Ecto neural progenitor cell (in vitro differentiated cells): ENCODE measurements around the gene CACHD1.

Source experiments
- DNase-seq: peaks from one replicate; pipeline ENCODE4 v3.0.0-alpha.2; 2018; ENCODE audit warnings: low spot score

The CACHD1 gene

GRCh38 chr1:64523413-64524337, 53.7 kb downstream of the CACHD1 start:
- DNase-seq, result no peak

DNA sequence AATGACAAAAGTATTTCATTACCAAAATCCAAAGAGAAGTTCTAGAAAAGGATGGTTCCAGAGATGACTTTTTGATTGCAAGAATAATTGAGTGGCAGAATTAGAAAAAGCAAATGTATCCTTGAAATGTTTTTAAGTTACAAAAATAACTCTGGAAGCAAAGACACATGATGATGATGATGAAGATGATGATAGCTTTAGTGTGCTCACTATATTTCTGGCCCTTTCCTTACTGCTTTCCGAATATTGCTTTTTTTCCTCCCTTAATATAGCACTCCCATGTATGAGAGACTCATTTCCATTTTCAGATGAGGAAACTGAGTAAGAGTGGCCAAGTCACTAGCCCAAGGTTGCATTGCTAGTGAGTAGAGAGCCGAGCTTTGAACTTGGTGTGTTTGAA, 54.7 kb downstream of the CACHD1 start:
- DNase-seq, result no peak

DNA sequence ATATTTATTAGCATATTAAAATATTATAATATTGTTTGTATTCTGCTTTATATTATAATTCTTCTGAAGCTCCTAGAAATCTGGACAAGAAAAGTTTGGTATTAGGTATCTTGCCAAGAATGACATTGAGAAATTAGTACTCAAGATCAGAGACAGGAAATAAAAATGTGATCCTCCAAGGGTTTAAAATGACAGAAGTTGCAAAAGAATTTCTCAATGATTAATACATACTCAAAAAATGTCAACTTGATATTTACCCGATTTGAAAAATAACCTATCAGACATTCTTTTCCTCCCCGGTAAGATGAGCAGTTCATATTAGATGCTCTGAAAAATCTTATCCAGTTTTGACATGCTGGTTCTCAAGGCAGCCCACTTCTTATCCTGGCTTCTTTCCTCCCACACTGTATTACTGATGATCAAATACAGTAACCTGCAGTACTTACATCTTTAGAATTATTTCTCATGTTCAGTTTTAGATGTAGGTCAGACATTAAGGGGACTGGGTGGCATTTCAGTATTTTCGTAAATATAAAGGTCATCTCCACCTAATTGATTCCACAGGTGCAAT, 55.3 kb downstream of the CACHD1 start:
- DNase-seq, result no peak

DNA sequence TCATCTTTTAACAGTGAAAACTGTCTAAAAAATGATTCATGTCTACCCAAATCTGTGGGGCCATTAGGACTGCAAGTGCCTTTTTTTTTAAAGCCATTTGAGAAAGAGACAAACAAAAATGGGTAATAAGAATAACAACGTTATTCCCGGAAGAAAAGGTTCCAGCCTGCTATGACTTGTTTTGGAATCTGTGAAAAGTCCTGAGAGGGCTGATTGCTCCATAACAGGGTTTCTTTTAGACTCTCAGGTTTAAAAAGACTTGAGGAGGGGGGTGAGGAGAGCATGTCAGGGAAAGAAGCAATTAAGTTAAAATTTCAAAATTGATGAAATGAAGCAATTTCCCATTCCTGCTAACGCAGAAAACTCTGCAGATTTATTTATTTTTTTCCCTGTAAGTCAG, 56.4 kb downstream of the CACHD1 start:
- no peak for DNase-seq

- no peak for DNase-seq
Observed at GRCh38 chr1:64527165-64527564, 57.2 kb downstream of the CACHD1 start.

GRCh38 chr1:64527786-64528185, 57.9 kb downstream of the CACHD1 start:
- no peak for DNase-seq

DNA sequence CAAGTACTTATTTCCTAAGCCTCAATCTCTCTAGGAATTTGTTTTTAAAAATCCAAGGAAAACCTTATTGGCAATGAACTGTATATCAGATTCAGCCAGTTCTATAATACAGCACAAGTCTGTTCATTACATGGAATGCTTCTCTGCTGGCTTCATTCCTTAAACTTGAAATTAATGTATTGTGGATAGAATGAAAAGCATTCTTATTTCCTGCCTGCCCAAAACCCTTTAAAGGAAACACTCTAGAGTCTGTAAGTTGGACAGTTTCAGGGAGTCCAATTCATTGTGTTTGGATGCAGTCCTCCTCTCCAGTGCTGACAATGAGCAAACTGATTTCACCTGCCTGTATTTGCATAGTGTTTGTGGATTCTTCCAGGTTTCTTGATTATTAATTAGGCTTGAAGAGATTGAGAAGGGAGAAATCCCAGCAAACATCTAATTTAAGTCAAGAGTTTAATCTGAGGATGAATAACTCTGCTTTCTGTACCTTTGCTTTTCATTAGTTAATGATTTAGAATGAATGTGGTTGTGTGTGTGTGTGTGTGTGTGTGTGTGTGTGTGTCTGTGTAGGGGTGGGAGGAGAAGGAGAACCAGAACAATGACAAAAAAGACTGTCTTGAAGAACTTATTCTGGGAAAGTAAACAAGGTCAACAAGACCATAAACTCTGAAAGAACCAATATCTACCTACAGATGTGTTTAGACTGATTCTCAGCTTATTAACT, 61.2 kb downstream of the CACHD1 start:
- no peak for DNase-seq

GRCh38 chr1:64532646-64533045, 62.7 kb downstream of the CACHD1 start:
- DNase-seq, result no peak

GRCh38 chr1:64535938-64536835, 66.3 kb downstream of the CACHD1 start:
- DNase-seq, result no peak

DNA sequence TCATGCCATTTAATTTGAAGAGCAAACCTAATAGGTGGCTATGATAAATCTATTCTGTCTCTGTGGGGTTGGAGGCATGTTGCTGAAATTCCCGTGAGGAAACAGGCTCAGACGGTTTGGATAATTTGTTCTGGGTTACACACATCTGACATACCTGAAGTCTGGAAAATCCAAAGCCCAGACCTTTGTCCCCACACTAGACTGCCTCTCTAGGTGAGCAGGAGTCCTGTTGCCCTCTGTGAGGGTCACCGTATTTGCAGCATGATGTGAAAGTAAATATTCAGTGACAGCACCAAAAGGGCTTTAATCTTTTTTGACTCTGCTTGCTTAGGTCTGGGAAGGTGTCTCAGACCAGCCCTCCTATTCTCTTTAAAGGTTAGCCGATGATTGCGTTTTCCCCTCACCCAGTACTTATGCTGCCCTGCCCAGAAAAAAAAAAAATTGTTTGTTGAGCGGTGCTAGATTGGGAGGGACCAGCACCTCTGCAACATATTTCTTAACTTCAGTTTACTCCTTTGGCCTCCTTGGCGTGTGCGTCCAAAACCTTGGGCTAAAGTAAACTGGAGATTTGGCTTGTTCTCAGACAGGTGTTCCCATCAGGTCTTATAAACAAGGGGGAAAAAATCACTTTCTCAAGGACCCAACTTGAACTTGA, 67.0 kb downstream of the CACHD1 start:
- no peak for DNase-seq

- no peak for DNase-seq
Observed at GRCh38 chr1:64537942-64538341, 68.0 kb downstream of the CACHD1 start.

DNA sequence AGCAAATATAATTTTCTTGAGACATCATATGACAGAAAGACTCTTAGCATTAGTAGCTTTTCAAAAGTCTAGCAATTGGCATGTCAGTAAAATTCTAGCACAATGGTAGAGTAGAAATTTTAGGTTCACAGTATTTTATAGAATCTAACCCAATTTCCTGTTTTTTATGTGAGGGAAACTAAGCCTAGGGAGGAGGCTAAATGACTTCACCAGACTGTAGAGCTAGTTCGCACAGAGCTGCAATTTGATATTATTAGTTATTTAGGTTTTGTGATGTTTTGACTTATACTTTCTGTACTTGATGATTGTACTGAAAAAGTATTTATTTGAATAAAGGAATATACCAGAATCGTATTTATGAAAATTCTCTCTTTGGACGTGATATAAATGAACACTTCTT, 68.5 kb downstream of the CACHD1 start:
- DNase-seq, result no peak

- DNase-seq, result no peak
Observed at GRCh38 chr1:64539289-64539688, 69.4 kb downstream of the CACHD1 start.

GRCh38 chr1:64539781-64540218, 69.9 kb downstream of the CACHD1 start:
- no peak for DNase-seq

GRCh38 chr1:64540265-64540791, 70.4 kb downstream of the CACHD1 start:
- DNase-seq, result no peak

- DNase-seq, result no peak
Observed at GRCh38 chr1:64542118-64542517, 72.2 kb downstream of the CACHD1 start.

DNA sequence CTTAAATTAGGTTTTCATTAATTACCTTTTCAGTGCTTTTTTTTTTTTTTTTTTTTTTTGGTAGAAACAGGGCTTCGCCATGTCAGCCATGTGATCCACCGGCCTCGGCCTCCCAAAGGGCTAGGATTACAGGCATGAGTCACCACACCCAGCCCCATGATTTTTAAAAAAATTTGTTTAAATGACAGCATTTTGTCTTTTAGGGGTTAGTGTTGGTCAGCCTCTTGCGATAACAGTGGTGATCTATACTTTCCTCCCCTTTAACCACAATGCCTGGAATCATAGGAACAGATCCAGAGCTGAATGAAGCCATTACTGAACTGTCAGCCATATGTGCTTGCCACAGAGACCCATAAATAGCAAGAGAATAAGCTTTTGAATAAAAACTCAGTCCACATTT, 73.9 kb downstream of the CACHD1 start:
- no peak for DNase-seq

DNA sequence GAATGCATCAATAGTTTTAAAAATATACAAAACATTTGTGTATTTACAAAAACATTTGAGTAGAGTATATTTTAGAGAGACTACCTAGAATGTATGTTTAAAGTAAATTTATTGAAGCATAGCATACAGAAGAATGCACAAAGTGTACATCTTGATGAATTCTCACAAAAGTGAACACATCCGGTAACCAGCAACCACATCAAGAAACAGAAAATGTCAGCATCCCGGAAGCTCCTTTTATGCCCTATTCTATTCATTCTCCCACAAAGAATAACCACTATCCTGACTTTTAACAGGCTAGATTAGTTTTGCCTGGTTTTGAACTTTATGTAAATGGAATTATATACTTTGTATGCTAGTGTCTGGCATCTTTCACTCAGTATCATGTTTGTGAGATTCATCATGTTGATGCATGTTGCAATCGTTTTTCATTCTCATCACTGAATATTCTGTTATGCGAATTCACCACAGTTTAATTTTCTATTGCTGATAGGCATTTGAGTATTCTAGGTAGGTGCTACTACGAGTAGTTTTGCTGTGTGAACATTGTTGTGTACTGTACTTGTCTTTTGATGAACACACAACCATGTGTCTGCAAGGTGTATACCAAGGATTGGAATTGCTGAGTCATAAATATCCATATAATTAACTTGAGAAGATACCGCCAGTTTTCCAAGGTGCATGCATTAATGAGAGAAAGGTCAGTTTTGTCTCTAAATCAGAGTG, 75.4 kb downstream of the CACHD1 start:
- no peak for DNase-seq

GRCh38 chr1:64546013-64546412, 76.1 kb downstream of the CACHD1 start:
- DNase-seq, result no peak

DNA sequence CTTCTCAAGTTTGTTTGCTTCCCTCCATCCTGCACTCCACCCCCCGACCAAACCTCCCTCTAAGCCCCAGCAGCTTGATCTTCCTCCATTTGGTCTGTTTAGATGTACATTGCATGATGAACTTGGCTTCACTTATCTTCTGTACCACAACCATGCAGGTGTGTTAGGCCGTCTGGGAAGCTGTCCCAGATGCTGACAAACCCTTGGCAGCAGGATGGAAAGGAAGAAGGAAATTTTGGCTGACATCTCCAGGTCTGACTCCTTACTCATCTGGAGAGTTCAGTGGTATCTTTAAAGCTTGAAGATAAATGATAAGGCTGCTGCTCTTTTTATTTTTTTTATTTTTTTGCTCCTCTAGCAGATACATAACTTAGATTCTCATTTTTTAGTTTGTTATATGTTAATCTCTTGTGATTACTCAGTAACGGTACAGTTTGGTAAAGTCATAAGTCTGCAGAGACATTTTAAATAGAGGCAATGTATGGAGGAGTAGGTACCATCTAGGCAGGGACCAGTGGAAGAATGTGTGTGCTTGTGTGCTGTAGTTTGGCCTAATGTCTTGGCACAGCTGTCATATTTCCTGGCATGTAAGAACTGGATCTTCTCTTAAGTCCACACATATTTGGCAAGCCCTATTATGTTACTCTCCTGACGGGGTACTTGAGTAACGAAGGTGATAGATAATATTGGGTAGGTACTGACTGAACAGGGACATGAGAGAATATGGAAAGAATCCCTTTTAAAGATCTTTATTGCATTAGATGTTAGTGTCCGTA, 79.7 kb downstream of the CACHD1 start:
- DNase-seq, result no peak
